Activated naive CD8-positive, alpha-beta T cell treated with anti-CD3 and anti-CD28 coated beads, Interleukin-2, amount 50 U/mL, for 24 hours (primary cell): ENCODE results near the gene LSM14B.
"Not testable (repeated sequence)": the region's sequence is repeated elsewhere in the genome, so short reads cannot be mapped to it uniquely, and the experiment has no call there.

Experiments
- ATAC-seq: fragments of 150-1000 bp; cut with Tn5 transposase; one replicate; pipeline ENCODE4 v1.10.0; 2021
- DNase-seq: peaks from one replicate; pipeline ENCODE4 v3.0.0; 2021
- H3K27ac Mint-ChIP-seq: one replicate; pipeline ENCODE4 v1.8.0; 2021; ENCODE audit warnings: mild to moderate bottlenecking, mixed read lengths
- H3K27me3 Mint-ChIP-seq: one replicate; pipeline ENCODE4 v1.8.0; 2021; ENCODE audit warnings: mixed read lengths
- H3K36me3 Mint-ChIP-seq: one replicate; pipeline ENCODE4 v1.8.0; 2021; ENCODE audit warnings: low read depth, mixed read lengths
- H3K4me1 Mint-ChIP-seq: one replicate; pipeline ENCODE4 v1.8.0; 2021; ENCODE audit warnings: mixed read lengths
- H3K4me3 Mint-ChIP-seq: one replicate; pipeline ENCODE4 v1.8.0; 2021; ENCODE audit warnings: mild to moderate bottlenecking, moderate library complexity, mixed read lengths
- H3K9me3 Mint-ChIP-seq: one replicate; pipeline ENCODE4 v1.8.0; 2021; ENCODE audit warnings: mixed read lengths

The LSM14B gene

DNA sequence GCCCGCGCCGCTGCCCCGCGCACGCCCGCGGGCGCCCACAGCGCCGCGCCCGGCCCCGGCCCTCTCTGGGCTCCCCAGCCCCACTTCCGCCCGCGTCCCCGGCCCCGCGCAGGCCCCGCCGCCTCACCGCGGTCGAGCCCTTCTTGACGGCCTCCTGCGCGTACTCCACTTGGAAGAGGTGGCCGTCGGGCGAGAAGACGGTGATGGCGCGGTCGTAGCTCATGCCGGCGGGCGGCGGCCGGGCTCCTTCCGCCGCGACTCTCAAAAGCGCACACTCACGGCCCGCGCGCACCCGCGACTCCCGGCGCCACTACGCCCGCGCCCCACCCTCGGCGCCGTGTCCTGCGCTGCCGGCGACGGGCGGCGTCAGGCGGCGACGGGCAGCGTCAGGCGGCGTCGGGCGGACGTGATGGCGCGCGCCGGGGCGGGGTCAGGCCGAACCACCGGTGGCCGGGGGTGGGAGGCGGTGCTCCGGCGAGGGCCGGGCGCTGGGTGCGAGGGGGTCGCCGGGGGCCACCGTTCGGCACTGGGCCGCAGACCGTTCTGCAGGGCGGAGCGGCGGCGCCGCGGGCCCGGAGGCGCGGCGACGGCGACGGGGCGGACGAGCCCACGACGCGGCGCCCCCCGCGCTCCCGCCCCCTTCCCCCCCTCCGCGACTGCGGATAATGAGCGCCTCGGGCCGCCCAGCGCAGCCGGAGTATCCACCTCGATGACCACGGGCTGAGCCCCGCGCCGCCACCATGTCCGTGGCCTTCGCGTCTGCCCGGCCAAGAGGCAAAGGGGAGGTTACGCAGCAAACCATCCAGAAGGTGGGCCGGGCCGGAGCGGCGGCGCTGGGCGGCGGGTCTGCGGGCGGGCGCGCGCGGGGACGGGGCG, 21.0 kb downstream of the LSM14B start, which contains the start of the genes PSMA7 and SS18L1:
TSS of gene PSMA7 (minus strand) at position 314 of the 876 bp plus-strand sequence. CDS start at position 223, 91 bp downstream.
TSS of gene SS18L1 (plus strand) at position 689 of the 876 bp plus-strand sequence. CDS start at position 741, 52 bp downstream.
- peak; percentile 83 for ATAC-seq
- Mint-ChIP-seq H3K27me3 (no peaks in the 10 kb centered on the region), H3K4me1 (peaks cover 42% of the 10 kb centered on the region), H3K27ac (peak within 1 kb of the TSS; percentile 90), H3K36me3 (peaks cover 36% of the 10 kb centered on the region), H3K9me3 (no peaks in the 10 kb centered on the region), H3K4me3 (peak within 1 kb of the TSS; percentile 89)
- DNase-seq, result peak; percentile 87

DNA sequence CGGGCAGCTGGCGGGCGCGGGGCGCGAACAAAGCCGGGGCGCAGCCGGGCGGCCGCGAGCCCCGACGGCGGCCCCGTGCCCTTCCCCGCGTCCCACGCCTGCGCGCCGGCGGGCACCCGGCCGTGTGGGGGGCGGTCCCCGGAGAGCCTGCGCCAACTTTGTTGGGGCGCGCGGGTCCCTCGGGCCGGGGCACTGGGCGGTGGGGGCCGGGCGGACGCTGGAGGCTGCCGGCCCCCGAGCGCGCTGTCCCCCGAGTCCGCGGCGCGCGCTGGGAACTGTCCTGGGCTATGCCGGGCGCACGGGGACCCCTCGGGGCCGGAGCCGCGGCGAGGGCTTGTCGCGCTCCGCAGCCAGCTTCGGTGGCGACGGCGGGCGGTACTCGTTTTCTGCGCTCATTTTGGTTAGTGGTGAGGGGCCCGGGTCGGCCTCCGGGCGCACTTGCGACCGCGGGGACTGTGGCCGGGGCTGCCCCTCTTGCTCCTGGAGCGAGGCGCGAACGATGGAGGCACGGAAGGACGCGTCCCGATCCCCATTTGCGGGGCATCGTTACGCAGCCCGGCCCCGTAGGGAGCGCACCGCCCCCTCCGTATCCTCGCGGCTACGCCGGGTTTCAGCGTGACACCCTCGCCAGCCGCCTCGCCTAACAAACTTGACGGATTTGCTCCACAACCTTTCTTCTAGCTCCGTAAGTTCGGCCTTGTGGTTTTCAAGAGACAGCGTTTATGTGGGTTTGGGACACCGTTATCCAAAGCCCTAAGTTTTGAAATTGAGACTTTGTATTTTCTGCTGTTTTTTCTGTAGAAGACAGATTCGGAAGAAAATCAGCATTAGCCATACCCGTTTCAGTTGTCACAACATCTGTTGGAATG, 21.9 kb downstream of the LSM14B start:
- ATAC-seq, result peak; percentile 33
- H3K27me3 Mint-ChIP-seq, result no peaks in the 10 kb centered on the region
- peaks cover 30% of the 10 kb centered on the region for H3K36me3 Mint-ChIP-seq
- peak; percentile 70 for DNase-seq
- H3K9me3 Mint-ChIP-seq, result no peaks in the 10 kb centered on the region
- peak overlapping the region; percentile 83 for H3K4me3 Mint-ChIP-seq
- peak overlapping the region; percentile 42 for H3K27ac Mint-ChIP-seq
- H3K4me1 Mint-ChIP-seq, result peaks cover 42% of the 10 kb centered on the region

DNA sequence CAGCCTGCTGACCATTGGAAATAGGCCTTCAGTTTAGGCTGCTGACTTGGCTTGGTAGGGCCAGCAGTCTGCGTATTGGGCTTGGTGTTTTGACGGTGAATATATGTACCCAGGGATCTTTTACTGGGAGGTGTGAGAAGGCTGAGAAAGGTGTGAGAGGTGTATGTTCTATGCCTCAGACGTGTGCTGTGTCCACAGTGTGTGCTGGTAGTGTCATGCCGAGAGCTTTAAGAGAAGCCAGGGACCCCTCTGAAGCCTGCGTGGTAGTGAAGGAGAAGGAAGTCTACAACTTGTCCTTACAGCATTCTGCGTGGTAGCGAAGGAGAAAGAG, 23.4 kb downstream of the LSM14B start:
- no peaks in the 10 kb centered on the region for H3K9me3 Mint-ChIP-seq
- ATAC-seq, result no peak
- no peaks in the 10 kb centered on the region for H3K27me3 Mint-ChIP-seq
- H3K4me1 Mint-ChIP-seq, result peaks cover 34% of the 10 kb centered on the region
- no peak overlapping the region for H3K27ac Mint-ChIP-seq
- peaks cover 21% of the 10 kb centered on the region for H3K36me3 Mint-ChIP-seq
- no peak for DNase-seq
- no peak overlapping the region for H3K4me3 Mint-ChIP-seq

DNA sequence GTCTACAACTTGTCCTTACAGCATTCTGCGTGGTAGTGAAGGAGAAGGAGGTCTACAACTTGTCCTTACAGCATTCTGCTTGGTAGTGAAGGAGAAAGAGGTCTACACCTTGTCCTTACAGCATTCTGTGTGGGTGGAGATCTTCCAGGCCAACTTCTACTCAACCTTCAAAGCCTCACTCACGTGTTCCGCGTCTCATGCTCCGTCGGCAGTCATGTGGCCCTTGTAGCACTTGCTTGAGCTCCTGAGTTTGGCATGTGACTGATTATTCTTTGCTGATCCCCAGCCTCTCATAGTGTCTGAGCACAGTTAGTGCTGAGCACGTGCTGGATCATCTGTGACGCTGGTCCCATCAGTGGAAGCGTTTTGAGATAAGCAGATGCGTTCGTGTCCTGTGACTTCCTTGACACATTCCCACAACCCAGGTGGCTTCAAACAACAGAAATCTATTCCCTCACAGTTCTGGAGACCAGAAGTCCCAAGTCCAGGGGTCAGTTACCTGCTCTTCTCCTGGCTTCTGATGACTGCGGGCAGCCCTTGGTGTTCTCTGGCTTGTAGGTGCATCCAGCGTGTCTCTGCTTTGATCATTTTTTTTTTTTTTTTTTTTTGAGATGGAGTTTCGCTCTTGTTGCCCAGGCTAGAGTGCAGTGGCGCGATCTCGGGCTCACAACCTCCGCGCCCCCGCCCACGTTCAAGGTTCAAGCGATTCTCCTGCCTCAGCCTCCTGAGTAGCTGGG, 23.9 kb downstream of the LSM14B start:
- DNase-seq (no peak), ATAC-seq (no peak)
- Mint-ChIP-seq H3K4me3 (no peak overlapping the region), H3K9me3 (no peaks in the 10 kb centered on the region), H3K4me1 (peaks cover 29% of the 10 kb centered on the region), H3K27ac (no peak overlapping the region), H3K36me3 (peaks cover 18% of the 10 kb centered on the region), H3K27me3 (no peaks in the 10 kb centered on the region)

DNA sequence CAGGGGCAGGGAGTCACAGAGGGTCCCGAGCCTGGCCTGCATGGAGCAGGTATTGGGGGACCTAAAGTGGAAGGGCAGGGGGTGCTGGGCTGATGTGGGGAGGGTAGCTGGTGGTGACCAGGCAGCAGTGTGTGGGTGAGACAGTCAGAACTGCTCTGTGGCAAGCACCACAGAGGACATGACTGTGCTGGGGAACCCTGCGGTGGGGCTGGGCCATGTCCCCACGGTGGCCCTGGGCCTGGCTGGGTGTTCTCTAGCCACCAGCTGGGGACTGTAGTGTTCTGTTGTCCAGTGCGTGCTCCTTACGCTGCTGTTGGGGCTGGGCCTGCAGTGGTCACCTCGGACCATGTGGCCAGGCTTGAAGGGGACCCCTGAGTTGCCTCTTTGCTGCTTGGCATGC, 24.9 kb downstream of the LSM14B start:
- H3K36me3 Mint-ChIP-seq, result peaks cover 15% of the 10 kb centered on the region
- H3K4me3 Mint-ChIP-seq, result no peak overlapping the region
- no peaks in the 10 kb centered on the region for H3K9me3 Mint-ChIP-seq
- peaks cover 19% of the 10 kb centered on the region for H3K4me1 Mint-ChIP-seq
- ATAC-seq (no peak), DNase-seq (no peak)
- H3K27ac Mint-ChIP-seq, result no peak overlapping the region
- H3K27me3 Mint-ChIP-seq, result no peaks in the 10 kb centered on the region

DNA sequence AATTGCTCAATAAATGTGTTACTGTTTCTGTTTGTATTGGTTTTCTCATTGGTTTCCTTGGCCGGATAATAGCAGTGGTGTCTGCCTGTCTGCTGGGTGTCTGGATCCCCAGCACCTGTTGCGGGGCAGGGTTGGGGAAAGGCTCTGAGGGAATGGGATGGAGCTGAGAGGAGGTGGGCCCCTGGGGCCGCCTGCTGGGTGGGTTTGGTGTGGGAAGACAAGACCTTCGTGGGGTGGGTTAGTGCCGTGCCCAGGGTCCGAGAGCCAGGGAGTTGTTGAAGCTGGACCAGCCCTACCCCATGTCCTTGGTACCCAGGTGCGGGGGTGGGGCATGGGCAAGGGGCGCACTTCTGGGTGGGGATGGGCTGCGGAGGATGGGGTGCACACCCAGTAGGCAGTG, 25.3 kb downstream of the LSM14B start:
- ATAC-seq, result no peak
- Mint-ChIP-seq H3K27ac (no peak overlapping the region), H3K4me1 (peaks cover 17% of the 10 kb centered on the region), H3K4me3 (no peak overlapping the region), H3K9me3 (no peaks in the 10 kb centered on the region), H3K27me3 (no peaks in the 10 kb centered on the region), H3K36me3 (peaks cover 15% of the 10 kb centered on the region)
- DNase-seq, result no peak

DNA sequence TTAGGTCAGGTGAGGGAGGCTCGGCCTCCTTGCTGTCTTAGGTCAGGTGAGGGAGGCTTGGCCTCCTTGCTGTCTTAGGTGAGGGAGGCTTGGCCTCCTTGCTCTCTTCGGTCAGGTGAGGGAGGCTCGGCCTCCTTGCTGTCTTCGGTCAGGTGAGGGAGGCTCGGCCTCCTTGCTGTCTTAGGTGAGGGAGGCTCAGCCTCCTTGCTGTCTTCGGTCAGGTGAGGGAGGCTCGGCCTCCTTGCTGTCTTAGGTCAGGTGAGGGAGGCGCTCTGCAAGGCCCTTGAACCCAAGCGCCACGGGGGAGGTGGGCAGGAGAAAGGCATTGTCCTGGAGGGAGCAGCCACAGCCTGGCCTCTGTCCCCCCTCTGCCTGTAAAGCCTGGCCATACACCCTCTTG, 26.1 kb downstream of the LSM14B start:
- Mint-ChIP-seq H3K36me3 (peaks cover 24% of the 10 kb centered on the region), H3K4me1 (peaks cover 17% of the 10 kb centered on the region)
- not testable (repeated sequence) for H3K27me3 Mint-ChIP-seq, ATAC-seq, DNase-seq, H3K4me3 Mint-ChIP-seq, H3K27ac Mint-ChIP-seq, H3K9me3 Mint-ChIP-seq

DNA sequence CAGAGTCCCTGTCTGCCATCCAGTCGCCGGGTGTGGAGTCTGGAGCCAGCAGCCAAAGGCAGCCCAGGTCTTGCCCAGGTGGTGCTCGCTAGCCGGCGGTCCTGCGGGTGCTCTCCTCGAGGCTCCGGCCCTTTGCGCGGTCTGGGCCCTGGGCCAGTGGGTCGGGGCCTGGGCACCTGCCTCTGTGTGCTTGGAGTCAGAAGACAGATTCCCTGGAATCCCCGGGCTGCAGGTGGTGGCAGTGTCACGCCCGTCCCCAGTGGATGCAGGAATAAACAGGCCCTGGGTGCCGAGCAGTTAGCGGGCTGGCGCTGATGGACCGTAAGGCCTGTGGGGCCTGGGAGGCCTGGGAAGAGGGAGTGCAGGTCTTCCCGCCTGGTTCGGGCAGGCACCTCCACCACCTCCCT, 26.6 kb downstream of the LSM14B start:
- Mint-ChIP-seq H3K9me3 (peaks cover 4% of the 10 kb centered on the region), H3K4me1 (peaks cover 17% of the 10 kb centered on the region), H3K4me3 (no peak overlapping the region), H3K27ac (no peak overlapping the region), H3K27me3 (no peaks in the 10 kb centered on the region), H3K36me3 (peaks cover 29% of the 10 kb centered on the region)
- no peak for ATAC-seq
- no peak for DNase-seq

DNA sequence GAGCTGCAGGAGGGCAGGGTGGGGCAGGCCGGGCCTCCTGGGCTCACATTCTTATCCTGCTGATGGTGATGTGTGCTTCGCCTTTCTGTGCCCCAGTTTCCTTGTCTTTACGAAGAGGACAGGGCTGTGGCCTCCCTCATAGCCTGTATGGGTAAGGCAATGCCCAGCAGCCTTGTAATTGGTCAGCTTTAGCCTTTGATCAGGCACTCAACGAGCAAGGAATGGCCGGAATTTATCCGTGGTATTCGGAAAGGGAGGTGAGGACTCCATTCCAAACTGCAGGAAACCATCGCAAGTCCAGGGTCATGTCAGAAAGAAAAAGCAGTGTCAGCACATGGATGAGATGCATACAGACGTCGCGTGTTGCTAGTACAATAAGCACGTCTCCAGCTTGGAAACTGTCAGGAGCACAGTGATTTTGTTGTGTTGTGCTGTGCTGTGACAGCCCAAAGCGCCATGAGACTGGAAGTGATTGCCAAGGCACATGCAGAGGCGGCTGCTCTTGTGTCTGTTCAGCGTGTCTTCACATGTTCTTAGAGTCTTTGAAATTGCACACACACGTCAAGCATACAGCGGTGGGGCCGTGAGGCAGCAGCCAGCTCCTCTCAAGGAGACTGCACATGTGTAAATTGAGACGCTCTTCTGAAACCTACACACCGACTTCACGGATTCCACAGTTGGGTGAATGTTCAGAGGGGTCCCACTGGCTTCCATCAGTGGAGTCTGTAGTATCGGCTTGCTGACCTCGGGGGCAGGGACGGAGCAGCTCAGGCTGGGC, 27.4 kb downstream of the LSM14B start:
- DNase-seq, result no peak
- Mint-ChIP-seq H3K27me3 (no peaks in the 10 kb centered on the region), H3K36me3 (peaks cover 33% of the 10 kb centered on the region), H3K27ac (no peak overlapping the region), H3K4me1 (peaks cover 13% of the 10 kb centered on the region), H3K4me3 (no peak overlapping the region), H3K9me3 (peaks cover 4% of the 10 kb centered on the region)
- no peak for ATAC-seq

DNA sequence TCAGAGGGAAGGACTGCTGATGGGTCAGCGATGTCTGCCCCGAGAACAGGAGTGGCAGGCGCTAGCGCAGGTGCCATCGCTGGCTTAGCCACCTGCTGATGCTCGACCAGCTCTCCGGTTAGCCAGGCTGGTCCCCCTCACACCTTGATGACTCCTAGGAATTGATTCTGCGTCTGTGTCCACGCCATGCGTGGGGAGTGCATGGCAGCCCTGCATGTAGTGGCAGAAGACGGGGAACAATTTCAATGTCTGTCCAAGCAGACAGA, 28.0 kb downstream of the LSM14B start:
- no peak overlapping the region for H3K27ac Mint-ChIP-seq
- H3K4me1 Mint-ChIP-seq, result peaks cover 8% of the 10 kb centered on the region
- H3K4me3 Mint-ChIP-seq, result no peak overlapping the region
- H3K27me3 Mint-ChIP-seq, result no peaks in the 10 kb centered on the region
- peaks cover 32% of the 10 kb centered on the region for H3K36me3 Mint-ChIP-seq
- H3K9me3 Mint-ChIP-seq, result peaks cover 4% of the 10 kb centered on the region
- DNase-seq (no peak), ATAC-seq (no peak)

DNA sequence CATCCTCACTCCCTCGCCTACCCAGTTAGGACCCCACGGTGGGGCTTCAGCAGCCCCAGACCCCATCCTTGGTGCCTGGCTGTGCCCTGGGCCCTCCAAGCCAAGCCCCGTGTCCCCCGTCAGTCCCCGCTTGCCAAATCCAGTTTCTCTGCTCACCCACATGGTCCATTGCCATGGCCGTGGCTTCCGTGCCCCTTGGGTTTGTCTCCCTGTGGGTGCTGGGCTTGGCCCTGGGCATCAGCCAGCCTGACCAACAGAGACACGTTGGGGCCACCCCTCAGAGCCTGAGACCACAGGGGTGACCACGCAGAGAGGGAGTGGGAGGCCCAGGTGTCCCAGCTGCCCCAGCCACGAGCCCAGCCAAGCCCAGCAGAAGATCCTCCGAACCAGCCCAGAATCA, 28.9 kb downstream of the LSM14B start:
- no peak for DNase-seq
- Mint-ChIP-seq H3K4me3 (no peak overlapping the region), H3K27ac (no peak overlapping the region), H3K9me3 (peaks cover 4% of the 10 kb centered on the region), H3K36me3 (peaks cover 32% of the 10 kb centered on the region), H3K27me3 (no peaks in the 10 kb centered on the region), H3K4me1 (peaks cover 5% of the 10 kb centered on the region)
- no peak for ATAC-seq

DNA sequence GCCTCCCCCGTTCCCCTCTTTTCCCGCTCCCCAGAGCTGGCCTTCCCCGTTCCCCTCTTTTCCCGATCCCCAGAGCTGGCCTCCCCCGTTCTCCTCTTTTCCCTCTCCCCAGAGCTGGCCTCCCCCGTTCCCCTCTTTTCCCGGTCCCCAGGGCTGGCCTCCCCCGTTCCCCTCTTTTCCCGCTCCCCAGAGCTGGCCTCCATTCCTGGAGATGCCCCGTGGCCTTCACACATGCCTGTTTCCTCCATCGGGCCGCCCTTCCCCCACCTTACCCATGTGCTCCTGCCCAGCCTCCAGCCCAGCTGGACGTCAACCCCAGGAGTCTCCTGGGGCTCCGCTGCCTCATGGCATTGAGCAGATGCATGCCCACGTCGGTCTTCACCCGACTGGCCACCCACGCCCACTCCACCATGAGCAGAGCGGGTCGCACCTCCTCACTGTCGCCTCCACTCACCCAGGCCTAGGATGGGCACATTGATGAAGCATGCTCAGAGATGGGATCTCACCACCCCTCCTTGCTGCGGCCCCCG, 29.6 kb downstream of the LSM14B start:
- Mint-ChIP-seq H3K4me1 (peaks cover 5% of the 10 kb centered on the region), H3K9me3 (peaks cover 4% of the 10 kb centered on the region), H3K27ac (no peak overlapping the region), H3K36me3 (peaks cover 32% of the 10 kb centered on the region), H3K4me3 (no peak overlapping the region), H3K27me3 (no peaks in the 10 kb centered on the region)
- ATAC-seq (no peak), DNase-seq (no peak)

DNA sequence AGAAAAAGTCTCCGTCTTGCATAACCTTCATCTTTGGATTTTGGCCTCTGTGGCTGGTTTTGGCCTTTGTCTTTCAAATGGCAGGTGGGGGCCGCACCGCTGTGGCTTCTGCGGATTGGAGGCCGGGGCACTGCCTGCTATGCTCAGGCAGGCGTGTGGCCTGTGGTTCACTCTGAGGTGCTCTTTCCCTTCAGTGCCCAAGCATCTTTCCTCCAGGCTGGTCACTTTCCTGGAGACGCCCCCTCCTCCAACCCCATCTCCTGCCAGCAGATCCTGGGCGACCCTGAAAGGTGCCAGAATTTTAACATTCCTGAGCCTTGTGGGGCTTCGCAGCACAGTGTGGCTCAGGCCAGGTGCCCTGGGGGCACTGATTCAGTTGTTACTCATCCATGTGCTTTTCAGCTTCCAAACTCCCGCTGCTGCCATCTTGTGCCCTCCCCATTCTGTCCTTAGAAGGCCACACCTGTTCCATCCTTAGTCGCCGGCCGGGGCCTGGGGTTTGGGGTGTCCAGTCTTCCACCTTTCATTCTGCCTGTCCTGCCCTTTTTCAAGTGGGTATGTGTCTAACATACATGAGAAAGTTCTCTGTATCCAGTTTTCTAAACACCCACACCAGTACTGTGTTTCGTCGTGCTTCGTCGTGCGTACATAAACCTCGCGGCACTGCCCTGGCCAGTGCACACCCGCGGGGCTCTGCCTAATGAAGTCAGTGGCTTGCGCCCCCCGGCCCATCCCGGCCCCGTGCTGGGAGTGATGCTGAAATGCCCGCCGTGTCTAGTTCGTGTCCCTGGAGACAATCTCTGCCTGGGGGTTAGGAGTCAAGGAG, 33.4 kb downstream of the LSM14B start:
- Mint-ChIP-seq H3K4me1 (peaks cover 16% of the 10 kb centered on the region), H3K27me3 (no peaks in the 10 kb centered on the region), H3K36me3 (peaks cover 38% of the 10 kb centered on the region), H3K4me3 (no peak overlapping the region), H3K9me3 (peaks cover 4% of the 10 kb centered on the region), H3K27ac (no peak overlapping the region)
- ATAC-seq (no peak), DNase-seq (no peak)
